ENCODE measurements around the gene SRRM5.
A peak's percentile ranks its signal among the peaks of the same experiment; 100 is the strongest.
"Not testable (repeated sequence)": the region's sequence is repeated elsewhere in the genome, so short reads cannot be mapped to it uniquely, and the experiment has no call there.

SRRM5 gene

DNA sequence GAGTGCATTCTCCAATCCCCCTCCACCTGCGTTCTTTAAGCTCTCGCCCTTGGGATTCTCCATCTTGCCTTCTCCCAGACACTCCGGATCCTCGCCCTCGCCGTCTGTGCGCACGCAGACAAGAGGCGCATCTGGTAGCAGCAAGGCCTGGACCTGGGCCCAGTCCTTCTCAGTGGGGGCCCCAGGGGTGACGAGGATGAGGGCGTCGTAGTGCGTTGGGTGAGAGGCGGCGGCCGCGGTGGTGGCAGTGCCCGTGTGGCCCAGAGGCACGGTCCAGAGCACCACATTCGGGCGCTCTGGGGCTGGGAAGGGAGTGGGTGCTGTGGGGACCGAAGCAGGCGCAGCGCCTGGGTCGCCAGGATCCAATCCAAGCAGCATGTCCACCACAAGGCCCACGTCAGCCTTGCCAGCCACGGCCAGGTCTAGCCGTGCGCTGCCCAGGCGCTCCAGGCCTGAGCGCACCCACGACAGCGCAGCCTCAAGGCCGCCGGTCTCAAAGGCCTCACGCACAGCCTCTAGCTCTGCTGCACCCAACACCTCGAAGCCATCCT is 19.0 kb upstream of the SRRM5 start:
- DNase-seq (ENCODE audit: low spot score) = no peak

- no peak for DNase-seq (ENCODE audit: low spot score)
Observed at GRCh38 chr19:43594081-43594697, 17.7 kb upstream of the SRRM5 start.

DNA sequence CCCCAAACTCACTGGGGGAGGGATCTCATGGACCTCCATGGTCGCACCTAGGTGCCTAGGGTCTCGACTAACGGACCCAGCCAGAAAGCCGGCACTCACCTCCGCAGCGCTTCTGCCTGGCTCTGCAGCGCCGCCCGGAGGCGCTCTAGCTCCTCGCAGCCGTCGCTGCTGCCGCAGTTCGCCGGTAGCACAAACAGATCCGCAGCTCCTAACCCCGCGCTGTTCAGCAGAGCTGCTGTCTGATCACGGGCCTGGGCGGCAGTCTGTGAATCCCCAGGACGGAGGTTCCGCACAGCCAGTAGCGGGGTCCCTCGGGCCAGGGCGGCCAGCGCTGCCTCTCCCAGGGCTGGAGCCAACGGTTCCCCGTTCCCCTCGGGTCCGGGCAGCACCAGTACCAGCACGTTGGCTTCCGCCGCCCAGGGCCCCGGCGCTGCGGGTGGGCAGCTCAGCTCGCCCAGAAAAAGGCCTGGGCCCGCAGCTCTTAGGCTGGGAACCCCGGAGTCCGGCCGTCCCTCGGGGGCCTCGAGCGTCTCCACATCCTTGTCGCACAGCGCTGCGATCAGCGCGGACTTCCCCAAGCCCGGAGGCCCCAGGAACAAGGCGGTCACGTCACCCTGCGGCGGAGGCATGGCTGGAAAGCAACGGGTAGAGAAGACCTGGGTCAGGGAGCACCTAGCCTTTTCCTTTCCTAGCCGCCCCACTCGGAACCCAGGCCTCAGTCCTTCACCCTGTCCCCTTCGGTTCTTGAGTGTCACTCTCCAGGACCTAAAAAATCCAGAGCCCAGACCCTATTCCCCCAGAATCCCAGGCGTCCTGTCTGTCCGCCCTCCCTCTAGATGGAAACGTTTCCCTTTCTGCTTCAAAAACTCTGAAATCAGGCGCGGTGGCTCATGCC is 16.9 kb upstream of the SRRM5 start:
- DNase-seq (ENCODE audit: low spot score) = peak; percentile 74

GRCh38 chr19:43595605-43595998 is 16.3 kb upstream of the SRRM5 start:
- DNase-seq (ENCODE audit: low spot score) = no peak

- DNase-seq (ENCODE audit: low spot score) = peak; percentile 100
Observed at GRCh38 chr19:43595999-43596841, 15.7 kb upstream of the SRRM5 start, which contains the start of the genes IRGQ and ZNF576. TSS of gene IRGQ (minus strand) at chr19:43596134. CDS start at chr19:43595338, 796 bp downstream. TSS of gene ZNF576 (plus strand) at chr19:43596595. CDS start at chr19:43597109, 514 bp downstream.

DNA sequence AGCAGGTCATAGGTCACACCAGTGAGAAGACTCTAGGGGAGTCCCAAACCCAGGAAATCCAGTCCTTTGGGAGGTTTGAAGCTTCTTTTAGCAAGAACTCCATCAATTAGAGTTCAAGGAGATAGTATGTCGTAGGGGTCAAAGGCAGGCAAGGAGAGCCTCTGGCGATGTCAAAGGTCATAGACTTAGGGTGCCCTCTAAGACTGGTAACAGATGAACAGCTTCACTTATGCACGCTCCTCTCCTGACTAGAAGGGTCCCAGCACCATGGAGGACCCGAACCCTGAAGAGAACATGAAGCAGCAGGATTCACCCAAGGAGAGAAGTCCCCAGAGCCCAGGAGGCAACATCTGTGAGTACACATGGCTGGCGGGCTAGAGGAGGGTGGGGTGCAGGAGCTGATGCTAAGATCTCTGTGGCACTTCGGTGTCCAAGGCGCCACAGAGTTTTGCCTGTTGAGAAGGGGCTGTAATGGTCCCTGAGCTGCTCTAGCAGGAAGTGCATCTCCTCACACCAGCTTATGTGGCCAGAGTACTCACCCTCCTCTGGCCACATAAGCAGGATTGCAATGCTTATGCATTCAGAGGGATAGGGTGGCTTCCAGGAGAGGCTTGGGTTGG is 14.9 kb upstream of the SRRM5 start:
- DNase-seq (ENCODE audit: low spot score) = no peak

- no peak for DNase-seq (ENCODE audit: low spot score)
Observed at GRCh38 chr19:43597876-43598275, 14.0 kb upstream of the SRRM5 start.

DNA sequence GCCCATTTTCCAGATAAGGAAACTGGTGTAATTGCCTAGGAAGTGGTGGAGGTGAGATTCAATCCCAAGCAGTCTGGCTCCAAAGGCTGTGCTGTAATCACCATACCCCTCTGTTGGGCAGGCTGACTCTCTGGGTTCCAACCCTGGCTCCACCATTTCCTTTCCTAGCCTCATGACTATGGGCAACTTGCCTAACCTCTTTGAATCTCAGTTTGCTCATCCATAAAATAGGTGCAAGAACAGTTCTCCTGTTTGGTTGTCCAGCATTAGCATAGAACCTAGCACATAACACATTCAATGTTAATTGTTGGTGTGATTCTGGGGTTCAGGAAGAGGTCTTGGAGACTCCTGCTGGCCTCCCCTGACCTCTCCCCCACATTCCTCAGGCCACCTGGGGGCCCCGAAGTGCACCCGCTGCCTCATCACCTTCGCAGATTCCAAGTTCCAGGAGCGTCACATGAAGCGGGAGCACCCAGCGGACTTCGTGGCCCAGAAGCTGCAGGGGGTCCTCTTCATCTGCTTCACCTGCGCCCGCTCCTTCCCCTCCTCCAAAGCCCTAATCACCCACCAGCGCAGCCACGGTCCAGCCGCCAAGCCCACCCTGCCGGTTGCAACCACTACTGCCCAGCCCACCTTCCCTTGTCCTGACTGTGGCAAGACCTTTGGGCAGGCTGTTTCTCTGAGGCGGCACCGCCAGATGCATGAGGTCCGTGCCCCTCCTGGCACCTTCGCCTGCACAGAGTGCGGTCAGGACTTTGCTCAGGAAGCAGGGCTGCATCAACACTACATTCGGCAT is 13.2 kb upstream of the SRRM5 start:
- DNase-seq (ENCODE audit: low spot score) = no peak

- DNase-seq (ENCODE audit: low spot score) = no peak
Observed at GRCh38 chr19:43599635-43600295, 12.1 kb upstream of the SRRM5 start.

DNA sequence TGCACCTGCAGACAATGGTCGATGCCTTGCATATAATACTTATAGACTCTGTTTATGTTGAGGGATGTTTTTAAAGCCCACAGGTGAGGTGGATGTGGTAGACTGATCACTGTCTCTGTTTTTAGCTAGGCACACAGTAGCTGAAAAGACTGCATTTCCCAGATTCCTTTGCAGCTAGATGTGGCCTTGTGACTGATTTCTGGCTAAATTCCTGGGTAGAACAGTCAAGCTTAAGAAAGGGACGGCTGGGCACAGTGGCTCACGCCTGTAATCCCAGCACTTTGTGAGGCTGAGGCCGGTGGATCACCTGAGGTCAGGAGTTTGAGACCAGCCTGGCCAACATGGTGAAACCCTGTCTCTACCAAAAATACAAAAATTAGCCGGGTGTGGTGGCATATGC is 11.6 kb upstream of the SRRM5 start:
- DNase-seq (ENCODE audit: low spot score) = not testable (repeated sequence)

DNA sequence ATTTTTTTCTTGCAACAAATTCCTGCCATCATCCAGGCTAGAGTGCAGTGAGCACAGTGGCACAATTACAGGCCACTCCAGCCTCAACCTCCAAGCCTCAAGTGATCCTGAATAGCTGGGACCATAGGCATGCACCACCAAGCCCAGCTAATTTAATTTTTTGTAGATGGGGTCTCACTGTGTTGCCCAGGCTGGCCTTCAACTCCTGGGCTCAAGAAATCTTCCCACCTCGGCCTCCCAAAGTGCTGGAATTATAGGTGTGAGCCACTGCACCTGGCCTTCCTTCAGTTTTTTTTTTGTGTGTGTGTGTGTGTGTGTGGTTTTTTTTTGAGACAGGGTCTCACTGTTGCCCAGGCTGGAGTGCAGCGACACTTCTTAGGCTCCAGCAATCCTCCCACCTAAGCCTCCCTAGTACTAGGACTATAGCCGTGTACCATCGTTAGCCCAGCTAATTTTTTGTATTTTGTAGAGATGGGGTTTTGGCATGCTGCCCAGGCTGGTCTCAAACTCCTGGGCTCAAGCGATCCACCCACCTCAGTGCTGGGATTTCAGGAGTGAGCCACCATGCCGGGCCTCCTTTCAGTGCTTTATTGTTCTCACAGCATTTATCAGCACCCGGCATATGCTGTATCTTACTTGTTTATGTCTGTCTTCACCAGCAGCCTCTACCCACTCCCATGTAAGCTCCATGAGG is 5.9 kb upstream of the SRRM5 start:
- DNase-seq (ENCODE audit: low spot score) = no peak

- no peak for DNase-seq (ENCODE audit: low spot score)
Observed at GRCh38 chr19:43606569-43607229, 5.2 kb upstream of the SRRM5 start.

DNA sequence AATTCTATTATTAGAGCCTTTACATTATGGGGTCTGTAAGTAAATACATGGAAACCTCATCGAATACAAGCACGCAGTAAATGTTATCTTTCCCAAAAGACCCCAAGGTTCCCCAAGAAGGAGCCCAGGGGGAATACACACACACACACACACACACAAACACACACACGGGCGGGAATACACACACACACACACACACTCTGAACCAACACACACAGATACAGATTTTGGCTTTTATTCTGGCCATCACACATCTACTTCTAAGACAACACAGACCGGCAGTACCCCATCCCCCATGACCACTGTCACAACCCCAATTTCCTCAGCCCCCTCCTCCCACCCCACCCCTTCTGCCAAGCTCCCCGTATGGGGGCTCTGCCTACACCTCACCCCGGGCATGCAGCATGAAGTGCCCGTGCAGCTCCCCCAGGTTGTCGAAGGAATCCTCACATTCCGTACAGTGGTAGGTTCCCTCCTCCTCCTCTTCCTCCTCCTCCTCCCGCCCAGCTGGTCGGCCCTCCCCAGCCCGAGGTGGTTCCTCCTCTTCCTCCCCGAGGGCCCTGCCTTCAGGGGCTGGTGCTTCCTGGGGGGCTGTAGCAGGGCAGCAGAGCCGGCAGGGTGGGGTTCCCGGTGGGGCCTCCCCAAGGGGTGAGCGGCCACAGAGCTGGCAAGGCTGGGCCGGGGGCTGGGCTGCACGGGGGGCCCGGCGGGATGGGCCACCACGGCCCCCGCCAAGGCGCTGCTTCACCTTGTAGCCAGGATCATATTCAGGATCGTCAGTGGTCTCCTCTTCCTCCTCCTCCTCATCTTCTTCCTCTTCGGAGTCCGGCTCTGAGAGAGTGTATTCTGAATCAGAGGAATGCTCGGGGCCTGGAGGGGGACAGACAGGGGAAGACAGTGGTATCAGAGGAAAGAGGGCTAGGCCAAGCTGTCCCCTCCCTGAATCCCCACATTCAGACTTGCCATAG is 4.4 kb upstream of the SRRM5 start:
- DNase-seq (ENCODE audit: low spot score) = no peak

DNA sequence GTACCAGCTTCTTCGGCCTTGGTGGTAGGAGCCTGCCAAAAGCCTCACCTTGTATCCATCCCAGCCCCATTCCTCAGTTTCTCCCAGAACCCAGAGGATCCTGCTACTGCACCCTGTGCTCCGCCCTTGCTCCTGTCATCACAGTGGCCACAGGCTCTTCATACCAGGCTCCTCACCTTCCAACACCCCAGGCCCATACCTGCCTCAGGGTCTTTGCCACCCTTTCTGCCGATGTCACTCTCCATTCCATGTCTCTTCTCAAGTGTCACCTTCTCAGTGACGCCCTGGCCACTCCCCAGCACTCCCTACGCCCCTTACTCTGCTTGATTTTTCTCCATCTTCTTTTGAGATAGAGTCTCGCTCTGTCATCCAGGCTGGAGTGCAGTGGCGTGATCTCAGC is 2.0 kb upstream of the SRRM5 start:
- DNase-seq (ENCODE audit: low spot score) = no peak

- no peak for DNase-seq (ENCODE audit: low spot score)
Observed at GRCh38 chr19:43610493-43610892, 1.4 kb upstream of the SRRM5 start.

- DNase-seq (ENCODE audit: low spot score) = no peak
Observed at GRCh38 chr19:43612374-43612773, 486 bp downstream of the SRRM5 start.

DNA sequence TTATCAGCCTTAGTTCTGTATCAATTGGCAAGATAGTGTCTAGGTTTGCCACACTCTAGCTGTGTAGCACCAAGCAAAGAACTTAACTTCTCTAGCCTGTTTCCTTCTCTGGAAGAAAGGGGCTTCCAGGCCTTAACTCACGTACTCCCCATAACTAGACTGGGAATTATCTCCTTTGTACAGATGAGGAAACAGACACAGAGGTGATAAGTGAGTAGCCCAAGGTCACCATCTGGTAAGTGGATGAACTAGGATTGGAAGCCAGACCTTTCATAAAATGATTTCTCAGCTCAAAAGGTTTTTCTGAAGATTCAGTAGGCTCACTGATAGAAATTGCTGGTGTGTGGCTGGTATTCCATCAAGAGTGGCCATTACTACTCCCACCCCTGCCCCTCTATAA is 4.4 kb downstream of the SRRM5 start:
- DNase-seq (ENCODE audit: low spot score) = no peak

GRCh38 chr19:43616954-43617353 is 5.1 kb downstream of the SRRM5 start:
- no peak for DNase-seq (ENCODE audit: low spot score)

All from CD4-positive, alpha-beta T cell treated with Interleukin-2 at 100 ng/mL for 4 hours (primary cell).